ENCODE data around the gene TUBB1. TPM values are rescaled to one million over a fixed set of nuclear protein-coding genes. Genes with fewer than 3 reads are reported as not detected.

TUBB1 gene
- polyA plus RNA-seq, 1 donor (not counting 4 experiments of a cell fraction or from before 2014, with no cell fraction given), result 0.03 TPM

GRCh38 chr20:58970146-58970545, 49.1 kb upstream of the TUBB1 start:
- Histone ChIP-seq H3K9me1 (ENCODE audit: control insufficient read depth, extremely low read depth, insufficient read depth, low read length) (no peaks in the 10 kb centered on the region), H3K4me1 (ENCODE audit: control insufficient read depth, extremely low read depth, insufficient read depth, low read length) (no peaks in the 10 kb centered on the region), H3K36me3 (ENCODE audit: control insufficient read depth in 2 of 2, extremely low read depth in 1 of 2, insufficient read depth in 2 of 2, low read length in 2 of 2) (no peaks in the 10 kb centered on the region), H3K79me2 (ENCODE audit: control insufficient read depth, insufficient read depth, low read length) (no peaks in the 10 kb centered on the region), H4K20me1 (ENCODE audit: control insufficient read depth, extremely low read depth, insufficient read depth, low read length) (no peaks in the 10 kb centered on the region), H3K27me3 (ENCODE audit: control insufficient read depth, extremely low read depth, insufficient read depth, low read length) (peaks cover 3% of the 10 kb centered on the region), H2AFZ (ENCODE audit: control insufficient read depth, low read length) (no peak overlapping the region), H3K9me3 (ENCODE audit: control insufficient read depth, low read depth, low read length) (no peaks in the 10 kb centered on the region), H3K4me2 (ENCODE audit: control insufficient read depth, extremely low read depth, insufficient read depth, low read depth, low read length) (no peak overlapping the region), H3K9ac (ENCODE audit: control insufficient read depth, extremely low read depth, insufficient read depth, low read length) (no peak overlapping the region), H3K27ac (ENCODE audit: control insufficient read depth, insufficient read depth, low read length) (no peak overlapping the region), H3K4me3 (ENCODE audit: control insufficient read depth in 2 of 3, extremely low read depth in 1 of 3, insufficient read depth in 2 of 3, low read depth in 1 of 3, low read length in 3 of 3) (no peak overlapping the region)
- DNase-seq (ENCODE audit: low read depth, low spot score) (no peak), FAIRE-seq (no peak)
- TF ChIP-seq, protein P1, sequence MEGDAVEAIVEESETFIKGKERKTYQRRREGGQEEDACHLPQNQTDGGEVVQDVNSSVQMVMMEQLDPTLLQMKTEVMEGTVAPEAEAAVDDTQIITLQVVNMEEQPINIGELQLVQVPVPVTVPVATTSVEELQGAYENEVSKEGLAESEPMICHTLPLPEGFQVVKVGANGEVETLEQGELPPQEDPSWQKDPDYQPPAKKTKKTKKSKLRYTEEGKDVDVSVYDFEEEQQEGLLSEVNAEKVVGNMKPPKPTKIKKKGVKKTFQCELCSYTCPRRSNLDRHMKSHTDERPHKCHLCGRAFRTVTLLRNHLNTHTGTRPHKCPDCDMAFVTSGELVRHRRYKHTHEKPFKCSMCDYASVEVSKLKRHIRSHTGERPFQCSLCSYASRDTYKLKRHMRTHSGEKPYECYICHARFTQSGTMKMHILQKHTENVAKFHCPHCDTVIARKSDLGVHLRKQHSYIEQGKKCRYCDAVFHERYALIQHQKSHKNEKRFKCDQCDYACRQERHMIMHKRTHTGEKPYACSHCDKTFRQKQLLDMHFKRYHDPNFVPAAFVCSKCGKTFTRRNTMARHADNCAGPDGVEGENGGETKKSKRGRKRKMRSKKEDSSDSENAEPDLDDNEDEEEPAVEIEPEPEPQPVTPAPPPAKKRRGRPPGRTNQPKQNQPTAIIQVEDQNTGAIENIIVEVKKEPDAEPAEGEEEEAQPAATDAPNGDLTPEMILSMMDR (optimal IDR thresholded peaks at IDR 0.05 in 1 of 3, IDR thresholded peaks at IDR 0.05 in 1 of 3, conservative IDR thresholded peaks at IDR 0.05 in 1 of 3; ENCODE audit: extremely low read depth in 1 of 3, insufficient read depth in 2 of 3, low read length in 3 of 3), result no peak
- TF ChIP-seq EZH2 (IDR thresholded peaks at IDR 0.05; ENCODE audit: low read length), result no peak
- dilution Hi-C loops (cut with MboI; ENCODE audit: extremely low pct_ligation_motif_present, low sequenced_read_pairs), result no loop called here

- Histone ChIP-seq H3K4me3 (ENCODE audit: control insufficient read depth in 2 of 3, extremely low read depth in 1 of 3, insufficient read depth in 2 of 3, low read depth in 1 of 3, low read length in 3 of 3) (no peak overlapping the region), H3K9me1 (ENCODE audit: control insufficient read depth, extremely low read depth, insufficient read depth, low read length) (no peaks in the 10 kb centered on the region), H2AFZ (ENCODE audit: control insufficient read depth, low read length) (no peak overlapping the region), H3K36me3 (ENCODE audit: control insufficient read depth in 2 of 2, extremely low read depth in 1 of 2, insufficient read depth in 2 of 2, low read length in 2 of 2) (no peaks in the 10 kb centered on the region), H3K79me2 (ENCODE audit: control insufficient read depth, insufficient read depth, low read length) (no peaks in the 10 kb centered on the region), H3K4me1 (ENCODE audit: control insufficient read depth, extremely low read depth, insufficient read depth, low read length) (no peaks in the 10 kb centered on the region), H3K9me3 (ENCODE audit: control insufficient read depth, low read depth, low read length) (no peaks in the 10 kb centered on the region), H3K27me3 (ENCODE audit: control insufficient read depth, extremely low read depth, insufficient read depth, low read length) (peaks cover 3% of the 10 kb centered on the region), H3K4me2 (ENCODE audit: control insufficient read depth, extremely low read depth, insufficient read depth, low read depth, low read length) (no peak overlapping the region), H4K20me1 (ENCODE audit: control insufficient read depth, extremely low read depth, insufficient read depth, low read length) (no peaks in the 10 kb centered on the region), H3K27ac (ENCODE audit: control insufficient read depth, insufficient read depth, low read length) (no peak overlapping the region), H3K9ac (ENCODE audit: control insufficient read depth, extremely low read depth, insufficient read depth, low read length) (no peak overlapping the region)
- FAIRE-seq, result no peak
- DNase-seq (ENCODE audit: low read depth, low spot score), result no peak
- TF ChIP-seq, protein P1 (optimal IDR thresholded peaks at IDR 0.05 in 1 of 3, IDR thresholded peaks at IDR 0.05 in 1 of 3, conservative IDR thresholded peaks at IDR 0.05 in 1 of 3; ENCODE audit: extremely low read depth in 1 of 3, insufficient read depth in 2 of 3, low read length in 3 of 3), result no peak
- no peak for TF ChIP-seq EZH2 (IDR thresholded peaks at IDR 0.05; ENCODE audit: low read length)
- dilution Hi-C loops (cut with MboI; ENCODE audit: extremely low pct_ligation_motif_present, low sequenced_read_pairs), result no loop called here
Measured at GRCh38 chr20:58971429-58971828, 47.8 kb upstream of the TUBB1 start.

Measured in keratinocyte (primary cell).